T-helper 1 cell treated with Interleukin-12 subunit alpha and Interleukin-12 subunit beta and Interleukin-4 antibody, amounts not matched to agents 30 μg/mL and 1 μg/mL, for 36 hours (primary cell): ENCODE data around the gene KREMEN2.

Experiments used
- H3K27ac Mint-ChIP-seq: one replicate; pipeline ENCODE4 v1.8.0; 2021; ENCODE audit warnings: mild to moderate bottlenecking, mixed read lengths
- H3K27me3 Mint-ChIP-seq: one replicate; pipeline ENCODE4 v1.8.0; 2021; ENCODE audit warnings: low read depth, mixed read lengths
- H3K36me3 Mint-ChIP-seq: one replicate; pipeline ENCODE4 v1.8.0; 2021; ENCODE audit warnings: low read depth, mixed read lengths
- H3K4me1 Mint-ChIP-seq: one replicate; pipeline ENCODE4 v1.8.0; 2021; ENCODE audit warnings: low read depth, mixed read lengths
- H3K4me3 Mint-ChIP-seq: one replicate; pipeline ENCODE4 v1.8.0; 2021; ENCODE audit warnings: mild to moderate bottlenecking, moderate library complexity, mixed read lengths
- H3K9me3 Mint-ChIP-seq: one replicate; pipeline ENCODE4 v1.8.0; 2021; ENCODE audit warnings: mixed read lengths

The KREMEN2 gene

GRCh38 chr16:2974319-2975056 is 10.4 kb downstream of the KREMEN2 start:
- Mint-ChIP-seq H3K27me3 (no peaks in the 10 kb centered on the region), H3K9me3 (no peaks in the 10 kb centered on the region), H3K4me1 (peaks cover 14% of the 10 kb centered on the region), H3K36me3 (peaks cover 4% of the 10 kb centered on the region), H3K27ac (no peak overlapping the region), H3K4me3 (no peak overlapping the region)

- no peak overlapping the region for H3K4me3 Mint-ChIP-seq
- no peaks in the 10 kb centered on the region for H3K27me3 Mint-ChIP-seq
- no peaks in the 10 kb centered on the region for H3K9me3 Mint-ChIP-seq
- H3K4me1 Mint-ChIP-seq, result peaks cover 14% of the 10 kb centered on the region
- peaks cover 4% of the 10 kb centered on the region for H3K36me3 Mint-ChIP-seq
- no peak overlapping the region for H3K27ac Mint-ChIP-seq
Observed at GRCh38 chr16:2975161-2975795, 11.2 kb downstream of the KREMEN2 start.

GRCh38 chr16:2976201-2976600 is 12.1 kb downstream of the KREMEN2 start:
- Mint-ChIP-seq H3K27me3 (no peaks in the 10 kb centered on the region), H3K9me3 (no peaks in the 10 kb centered on the region), H3K36me3 (peaks cover 4% of the 10 kb centered on the region), H3K27ac (no peak overlapping the region), H3K4me1 (peaks cover 8% of the 10 kb centered on the region), H3K4me3 (no peak overlapping the region)

- no peaks in the 10 kb centered on the region for H3K27me3 Mint-ChIP-seq
- H3K4me3 Mint-ChIP-seq, result no peak overlapping the region
- no peak overlapping the region for H3K27ac Mint-ChIP-seq
- peaks cover 9% of the 10 kb centered on the region for H3K4me1 Mint-ChIP-seq
- H3K36me3 Mint-ChIP-seq, result peaks cover 4% of the 10 kb centered on the region
- no peaks in the 10 kb centered on the region for H3K9me3 Mint-ChIP-seq
Observed at GRCh38 chr16:2976673-2977072, 12.6 kb downstream of the KREMEN2 start.

- Mint-ChIP-seq H3K27me3 (peaks cover 3% of the 10 kb centered on the region), H3K4me1 (peaks cover 9% of the 10 kb centered on the region), H3K27ac (no peak overlapping the region), H3K4me3 (no peak overlapping the region), H3K36me3 (peaks cover 1% of the 10 kb centered on the region), H3K9me3 (no peaks in the 10 kb centered on the region)
Observed at GRCh38 chr16:2977440-2977839, 13.4 kb downstream of the KREMEN2 start.

GRCh38 chr16:2979669-2980226 is 15.7 kb downstream of the KREMEN2 start:
- Mint-ChIP-seq H3K4me1 (peaks cover 12% of the 10 kb centered on the region), H3K36me3 (peaks cover 1% of the 10 kb centered on the region), H3K27me3 (peaks cover 7% of the 10 kb centered on the region), H3K27ac (peak overlapping the region; percentile 79), H3K4me3 (peak overlapping the region; percentile 91), H3K9me3 (no peaks in the 10 kb centered on the region)

GRCh38 chr16:2980227-2981176 is 16.4 kb downstream of the KREMEN2 start, which contains the start of gene PKMYT1:
TSS of gene PKMYT1 (minus strand) at chr16:2980446. CDS start at chr16:2979657, 789 bp downstream.
- Mint-ChIP-seq H3K9me3 (no peaks in the 10 kb centered on the region), H3K4me1 (peaks cover 12% of the 10 kb centered on the region), H3K27me3 (peaks cover 7% of the 10 kb centered on the region), H3K4me3 (peak within 1 kb of the TSS; percentile 91), H3K27ac (peak within 1 kb of the TSS; percentile 83), H3K36me3 (peaks cover 1% of the 10 kb centered on the region)

GRCh38 chr16:2981177-2981898 is 17.3 kb downstream of the KREMEN2 start:
- Mint-ChIP-seq H3K27me3 (peaks cover 7% of the 10 kb centered on the region), H3K9me3 (no peaks in the 10 kb centered on the region), H3K4me3 (peak overlapping the region; percentile 84), H3K36me3 (peaks cover 1% of the 10 kb centered on the region), H3K4me1 (peaks cover 12% of the 10 kb centered on the region), H3K27ac (peak overlapping the region; percentile 83)

- peak overlapping the region; percentile 67 for H3K27ac Mint-ChIP-seq
- peaks cover 7% of the 10 kb centered on the region for H3K27me3 Mint-ChIP-seq
- H3K9me3 Mint-ChIP-seq, result no peaks in the 10 kb centered on the region
- peak overlapping the region; percentile 81 for H3K4me3 Mint-ChIP-seq
- H3K36me3 Mint-ChIP-seq, result peaks cover 1% of the 10 kb centered on the region
- H3K4me1 Mint-ChIP-seq, result peaks cover 12% of the 10 kb centered on the region
Observed at GRCh38 chr16:2981899-2982250, 17.8 kb downstream of the KREMEN2 start.

GRCh38 chr16:2982402-2982801 is 18.3 kb downstream of the KREMEN2 start:
- Mint-ChIP-seq H3K36me3 (peaks cover 1% of the 10 kb centered on the region), H3K4me3 (peak overlapping the region; percentile 16), H3K9me3 (no peaks in the 10 kb centered on the region), H3K4me1 (peaks cover 12% of the 10 kb centered on the region), H3K27ac (peak overlapping the region; percentile 12), H3K27me3 (peaks cover 7% of the 10 kb centered on the region)

- Mint-ChIP-seq H3K27me3 (peaks cover 7% of the 10 kb centered on the region), H3K4me3 (peak overlapping the region; percentile 48), H3K9me3 (no peaks in the 10 kb centered on the region), H3K27ac (no peak overlapping the region), H3K36me3 (peaks cover 1% of the 10 kb centered on the region), H3K4me1 (peaks cover 9% of the 10 kb centered on the region)
Observed at GRCh38 chr16:2983706-2984136, 19.6 kb downstream of the KREMEN2 start.

GRCh38 chr16:2985462-2985861 is 21.4 kb downstream of the KREMEN2 start:
- peaks cover 7% of the 10 kb centered on the region for H3K27me3 Mint-ChIP-seq
- peaks cover 1% of the 10 kb centered on the region for H3K36me3 Mint-ChIP-seq
- no peaks in the 10 kb centered on the region for H3K9me3 Mint-ChIP-seq
- H3K4me1 Mint-ChIP-seq, result peaks cover 9% of the 10 kb centered on the region
- H3K4me3 Mint-ChIP-seq, result no peak overlapping the region
- no peak overlapping the region for H3K27ac Mint-ChIP-seq

GRCh38 chr16:2985893-2986355 is 21.8 kb downstream of the KREMEN2 start:
- Mint-ChIP-seq H3K27me3 (peaks cover 7% of the 10 kb centered on the region), H3K36me3 (peaks cover 1% of the 10 kb centered on the region), H3K4me3 (no peak overlapping the region)

More at GRCh38 chr16:2985893-2986355, 21.8 kb downstream of the KREMEN2 start:
- peaks cover 9% of the 10 kb centered on the region for H3K4me1 Mint-ChIP-seq
- H3K9me3 Mint-ChIP-seq, result no peaks in the 10 kb centered on the region
- H3K27ac Mint-ChIP-seq, result no peak overlapping the region
